Endodermal cell (in vitro differentiated cells): ENCODE results near the gene USP9X. TPM values are rescaled to one million over a fixed set of nuclear protein-coding genes. Genes with fewer than 3 reads are reported as not detected.

Experiments
- DNase-seq: peaks from one replicate; pipeline ENCODE4 v3.0.0-alpha.2; 2017
- H3K27ac ChIP-seq: 2 replicates; pipeline ENCODE4 v1.5.1; 2013; ENCODE audit warnings: mild to moderate bottlenecking, low read depth, low read length, moderate library complexity
- H3K27me3 ChIP-seq: 2 replicates; pipeline ENCODE4 v1.6.1; 2013; ENCODE audit warnings: mild to moderate bottlenecking, low read length, moderate library complexity; ENCODE audit not compliant: insufficient read depth, control insufficient read depth, poor library complexity, severe bottlenecking
- H3K36me3 ChIP-seq: 2 replicates; pipeline ENCODE4 v1.7.0; 2013; ENCODE audit warnings: mild to moderate bottlenecking, low read length, moderate library complexity; ENCODE audit not compliant: control insufficient read depth, insufficient read depth
- H3K4me1 ChIP-seq: one replicate; pipeline ENCODE4 v1.7.0; 2013; ENCODE audit warnings: low read length; ENCODE audit not compliant: control insufficient read depth, insufficient read depth
- H3K4me3 ChIP-seq: 2 replicates; pipeline ENCODE4 v1.5.1; 2013; ENCODE audit warnings: mild to moderate bottlenecking, low read length, moderate library complexity
- H3K9ac ChIP-seq: 2 replicates; pipeline ENCODE4 v1.6.1; 2013; ENCODE audit warnings: mild to moderate bottlenecking, low read length, moderate library complexity; ENCODE audit not compliant: poor library complexity, severe bottlenecking; ENCODE audit errors: extremely low read depth
- H3K9me3 ChIP-seq: 2 replicates; pipeline ENCODE4 v1.6.1; 2013; ENCODE audit warnings: mild to moderate bottlenecking, low read length, moderate library complexity; ENCODE audit not compliant: control insufficient read depth
- H3K27ac Mint-ChIP-seq: 2 replicates; pipeline ENCODE4 v1.8.0; 2020; ENCODE audit warnings: mixed read lengths
- H3K27me3 Mint-ChIP-seq: 2 replicates; pipeline ENCODE4 v1.8.0; 2021; ENCODE audit warnings: mild to moderate bottlenecking, mixed read lengths; ENCODE audit not compliant: insufficient read depth
- H3K36me3 Mint-ChIP-seq: 2 replicates; pipeline ENCODE4 v1.8.0; 2020; ENCODE audit warnings: low read depth, mixed read lengths
- H3K4me1 Mint-ChIP-seq: 2 replicates; pipeline ENCODE4 v1.8.0; 2020; ENCODE audit warnings: mixed read lengths
- H3K4me3 Mint-ChIP-seq: 2 replicates; pipeline ENCODE4 v1.8.0; 2020; ENCODE audit warnings: mild to moderate bottlenecking, moderate library complexity, mixed read lengths
- H3K9me3 Mint-ChIP-seq: 2 replicates; pipeline ENCODE4 v1.8.0; 2020; ENCODE audit warnings: mild to moderate bottlenecking, mixed read lengths
- WGBS, 2 experiments: methylation state at CpG; one replicate each; pipeline versions ENCODE4 v1.1.5 to v1.1.7; 2013; ENCODE audit warnings: missing lambda C conversion rate in 2 of 2, mixed read lengths in 1 of 2; ENCODE audit not compliant: insufficient coverage in 1 of 2, insufficient read length in 1 of 2; 5-methylcytosine and 5-hydroxymethylcytosine counted together
- total RNA-seq, 2 donors: library from RNA; stranded (reverse); fragmentation: NEBNext Ultra II Directional in 1 of 2; extraction: Animal tissue kit (Norgen Biotek cat#: 25700) in 1 of 2; gene quantifications; 2 replicates in 1 of 2; 3 replicates in 1 of 2; pipeline ENCODE4 v1.2.1, GENCODE V29; 2021
- TF ChIP-seq, protein P1 (sequence below): fragments of 200-600 bp; sonication (generic); conservative IDR thresholded peaks from 2 replicates; pipeline ENCODE4 v1.5.0; 2021; ENCODE audit warnings: antibody characterized with exemption, mild to moderate bottlenecking

USP9X gene
- total RNA-seq, 2 donors from 2014 or later, result 88.1 to 128 TPM

DNA sequence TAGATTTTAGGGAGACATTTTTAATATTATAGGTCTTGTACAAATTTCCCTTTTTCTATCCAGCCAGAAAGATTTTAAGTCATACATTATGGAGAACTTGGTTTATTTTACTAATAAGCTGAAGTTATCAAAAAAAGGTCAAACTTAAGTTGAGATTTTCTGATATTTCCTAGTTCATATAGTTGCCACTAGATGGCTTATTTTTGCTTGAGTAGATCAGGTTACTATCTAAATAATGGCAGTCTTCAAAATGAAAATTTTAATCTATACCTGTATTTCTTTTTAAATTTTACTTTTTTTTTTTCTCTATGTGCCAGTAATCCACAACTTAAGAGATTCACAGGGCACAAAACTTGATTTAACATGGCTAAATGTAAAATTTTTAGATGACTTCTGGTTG is 52.3 kb downstream of the USP9X start:
- Mint-ChIP-seq H3K4me1 (no peaks in the 10 kb centered on the region), H3K9me3 (peaks cover 12% of the 10 kb centered on the region), H3K27me3 (no peaks in the 10 kb centered on the region), H3K36me3 (peaks cover 45% of the 10 kb centered on the region), H3K4me3 (no peak overlapping the region), H3K27ac (no peak overlapping the region)
- H3K4me1 ChIP-seq, result no peaks in the 10 kb centered on the region
- no peaks in the 10 kb centered on the region for H3K27me3 ChIP-seq
- H3K4me3 ChIP-seq, result no peak overlapping the region
- no peak for DNase-seq
- TF ChIP-seq, protein P1, sequence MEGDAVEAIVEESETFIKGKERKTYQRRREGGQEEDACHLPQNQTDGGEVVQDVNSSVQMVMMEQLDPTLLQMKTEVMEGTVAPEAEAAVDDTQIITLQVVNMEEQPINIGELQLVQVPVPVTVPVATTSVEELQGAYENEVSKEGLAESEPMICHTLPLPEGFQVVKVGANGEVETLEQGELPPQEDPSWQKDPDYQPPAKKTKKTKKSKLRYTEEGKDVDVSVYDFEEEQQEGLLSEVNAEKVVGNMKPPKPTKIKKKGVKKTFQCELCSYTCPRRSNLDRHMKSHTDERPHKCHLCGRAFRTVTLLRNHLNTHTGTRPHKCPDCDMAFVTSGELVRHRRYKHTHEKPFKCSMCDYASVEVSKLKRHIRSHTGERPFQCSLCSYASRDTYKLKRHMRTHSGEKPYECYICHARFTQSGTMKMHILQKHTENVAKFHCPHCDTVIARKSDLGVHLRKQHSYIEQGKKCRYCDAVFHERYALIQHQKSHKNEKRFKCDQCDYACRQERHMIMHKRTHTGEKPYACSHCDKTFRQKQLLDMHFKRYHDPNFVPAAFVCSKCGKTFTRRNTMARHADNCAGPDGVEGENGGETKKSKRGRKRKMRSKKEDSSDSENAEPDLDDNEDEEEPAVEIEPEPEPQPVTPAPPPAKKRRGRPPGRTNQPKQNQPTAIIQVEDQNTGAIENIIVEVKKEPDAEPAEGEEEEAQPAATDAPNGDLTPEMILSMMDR, result peak; percentile 69
- H3K36me3 ChIP-seq, result peaks cover 74% of the 10 kb centered on the region
- no peak overlapping the region for H3K27ac ChIP-seq
- no peaks in the 10 kb centered on the region for H3K9me3 ChIP-seq
- H3K9ac ChIP-seq, result no peak overlapping the region

DNA sequence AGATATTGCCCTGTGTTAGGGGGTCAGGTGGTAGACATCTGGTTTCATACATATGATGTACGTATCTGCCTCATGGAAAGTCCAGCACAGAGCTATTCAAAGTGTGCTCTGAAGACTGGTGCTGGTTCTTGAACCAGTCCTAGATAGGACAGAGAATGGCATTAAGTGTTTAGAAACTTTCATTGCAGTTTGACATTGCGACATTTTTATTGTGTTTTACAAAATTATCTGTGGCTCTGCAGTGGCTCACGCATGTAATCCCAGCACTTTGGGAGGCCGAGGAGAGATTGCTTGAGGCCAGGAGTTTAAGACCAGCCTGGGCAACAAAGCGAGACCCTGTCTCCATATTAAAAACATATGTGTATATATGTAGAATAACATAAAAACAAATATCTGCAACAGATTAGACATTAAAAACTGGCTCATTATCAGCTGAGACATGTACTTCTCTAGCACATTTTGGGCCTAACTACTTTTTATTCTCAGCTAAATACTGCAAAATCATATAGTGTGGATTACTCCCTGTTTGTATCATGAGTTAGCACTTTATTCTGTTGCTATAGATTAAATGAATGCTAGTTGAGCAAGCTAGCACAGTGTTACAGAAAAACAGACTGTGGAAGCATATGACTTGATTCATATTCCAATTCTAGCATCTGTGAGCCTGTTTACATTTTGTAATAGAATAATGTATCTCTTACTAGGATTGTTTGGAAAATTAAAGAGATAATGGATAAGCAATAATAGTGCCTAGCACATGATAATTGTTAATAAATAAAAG is 57.1 kb downstream of the USP9X start:
- H3K4me1 Mint-ChIP-seq, result no peaks in the 10 kb centered on the region
- H3K36me3 Mint-ChIP-seq, result peaks cover 42% of the 10 kb centered on the region
- Histone ChIP-seq H3K9me3 (no peaks in the 10 kb centered on the region), H3K4me1 (no peaks in the 10 kb centered on the region), H3K27ac (no peak overlapping the region), H3K36me3 (peaks cover 79% of the 10 kb centered on the region), H3K9ac (no peak overlapping the region), H3K27me3 (no peaks in the 10 kb centered on the region), H3K4me3 (no peak overlapping the region)
- WGBS, 2 experiments, result 90 to 98% methylated on average over 2 to 4 of the region's 5 CpGs
- H3K9me3 Mint-ChIP-seq, result peaks cover 3% of the 10 kb centered on the region
- TF ChIP-seq, protein P1, result no peak
- DNase-seq, result no peak
- no peaks in the 10 kb centered on the region for H3K27me3 Mint-ChIP-seq
- H3K4me3 Mint-ChIP-seq, result no peak overlapping the region
- H3K27ac Mint-ChIP-seq, result no peak overlapping the region

DNA sequence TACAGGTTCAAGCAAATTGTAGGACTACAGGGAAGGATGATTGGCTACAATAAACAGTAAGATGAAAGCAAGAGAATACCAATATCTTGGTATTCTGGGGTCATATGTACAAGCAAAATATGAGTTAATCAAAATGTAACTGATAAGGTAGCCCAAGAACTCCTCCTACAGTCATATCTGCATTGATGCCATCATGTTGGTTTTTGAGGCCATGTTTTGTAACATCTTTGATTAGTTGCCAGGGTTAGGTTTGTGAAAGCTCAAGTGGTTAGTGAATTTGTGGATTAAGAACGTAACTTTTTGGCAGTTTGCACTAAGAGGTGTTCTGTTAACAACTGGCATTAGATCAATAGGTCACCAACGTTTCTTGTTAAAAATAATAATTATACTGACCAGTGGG is 59.6 kb downstream of the USP9X start:
- 100% methylated on average over 2 of the region's 2 CpGs; no CpG with 5 or more reads in 1 of the 2 experiments for WGBS, 2 experiments
- no peak for DNase-seq
- H3K4me1 Mint-ChIP-seq, result no peaks in the 10 kb centered on the region
- H3K4me3 ChIP-seq, result no peak overlapping the region
- H3K36me3 Mint-ChIP-seq, result peaks cover 59% of the 10 kb centered on the region
- H3K9me3 ChIP-seq, result no peaks in the 10 kb centered on the region
- no peaks in the 10 kb centered on the region for H3K27me3 Mint-ChIP-seq
- H3K4me3 Mint-ChIP-seq, result no peak overlapping the region
- no peak overlapping the region for H3K27ac Mint-ChIP-seq
- no peak overlapping the region for H3K9ac ChIP-seq
- peaks cover 1% of the 10 kb centered on the region for H3K9me3 Mint-ChIP-seq
- no peaks in the 10 kb centered on the region for H3K4me1 ChIP-seq
- no peaks in the 10 kb centered on the region for H3K27me3 ChIP-seq
- TF ChIP-seq, protein P1, result no peak
- H3K27ac ChIP-seq, result no peak overlapping the region
- peaks cover 88% of the 10 kb centered on the region for H3K36me3 ChIP-seq
